Astrocyte of the cerebellum (primary cell): ENCODE results near the gene ATF7.

Experiments
- DNase-seq: peaks from one replicate; pipeline ENCODE4 v3.0.0-alpha.2; 2011; ENCODE audit warnings: low read depth
- H3K4me3 ChIP-seq: 2 replicates; pipeline ENCODE4 v1.5.1; 2011; ENCODE audit warnings: mild to moderate bottlenecking, low read depth, low read length, moderate library complexity
- CTCF ChIP-seq: IDR thresholded peaks from 2 replicates; pipeline ENCODE4 v1.5.1; 2012; ENCODE audit warnings: low read length, low read depth, moderate library complexity, mild to moderate bottlenecking; ENCODE audit errors: missing control alignments
- in situ Hi-C: cut with HindIII; loops from 2 replicates; pipeline ENCODE4 v1.10.0; 2017; ENCODE audit warnings: low sequenced_read_pairs

ATF7 gene

GRCh38 chr12:53594897-53595615 lies 31.1 kb downstream of the ATF7 start:
- H3K4me3 ChIP-seq, result no peak overlapping the region
- no peak for TF ChIP-seq CTCF
- in situ Hi-C loops, result no loop called here
- DNase-seq, result no peak

GRCh38 chr12:53593707-53594106 lies 32.5 kb downstream of the ATF7 start:
- no peak for DNase-seq
- no peak for TF ChIP-seq CTCF
- in situ Hi-C loops, result no loop called here
- no peak overlapping the region for H3K4me3 ChIP-seq

GRCh38 chr12:53593031-53593430 lies 33.2 kb downstream of the ATF7 start:
- DNase-seq, result no peak
- no peak overlapping the region for H3K4me3 ChIP-seq
- in situ Hi-C loops, result no loop called here
- no peak for TF ChIP-seq CTCF

GRCh38 chr12:53592426-53592825 lies 33.8 kb downstream of the ATF7 start:
- in situ Hi-C loops, result no loop called here
- TF ChIP-seq CTCF, result no peak
- DNase-seq, result no peak
- no peak overlapping the region for H3K4me3 ChIP-seq

GRCh38 chr12:53591301-53592206 lies 34.6 kb downstream of the ATF7 start:
- no peak for TF ChIP-seq CTCF
- H3K4me3 ChIP-seq, result no peak overlapping the region
- in situ Hi-C loops, result no loop called here
- no peak for DNase-seq

GRCh38 chr12:53590652-53591051 lies 35.5 kb downstream of the ATF7 start:
- DNase-seq, result no peak
- in situ Hi-C loops, result no loop called here
- no peak overlapping the region for H3K4me3 ChIP-seq
- no peak for TF ChIP-seq CTCF
